Nephron progenitor cell (in vitro differentiated cells): ENCODE results near the gene GRK5.

Experiments
- DNase-seq: peaks from one replicate; pipeline ENCODE4 v3.0.0; 2021
- H3K27ac Mint-ChIP-seq: 2 replicates; pipeline ENCODE4 v1.8.0; 2021; ENCODE audit warnings: mild to moderate bottlenecking, moderate library complexity, mixed read lengths
- H3K27me3 Mint-ChIP-seq: 2 replicates; pipeline ENCODE4 v1.8.0; 2021; ENCODE audit warnings: mild to moderate bottlenecking, low read depth, mixed read lengths; ENCODE audit not compliant: poor library complexity
- H3K36me3 Mint-ChIP-seq: 2 replicates; pipeline ENCODE4 v1.8.0; 2021; ENCODE audit warnings: low read depth, mixed read lengths
- H3K4me1 Mint-ChIP-seq: 2 replicates; pipeline ENCODE4 v1.8.0; 2021; ENCODE audit warnings: mixed read lengths
- H3K4me3 Mint-ChIP-seq: 2 replicates; pipeline ENCODE4 v1.8.0; 2021; ENCODE audit warnings: mild to moderate bottlenecking, moderate library complexity, mixed read lengths
- H3K9me3 Mint-ChIP-seq: 2 replicates; pipeline ENCODE4 v1.8.0; 2021; ENCODE audit warnings: mild to moderate bottlenecking, moderate library complexity, mixed read lengths
- CTCF ChIP-seq: fragments of 200-600 bp; sonication (generic); IDR thresholded peaks from 2 replicates; pipeline ENCODE4 v1.5.0; 2021; ENCODE audit warnings: antibody characterized with exemption

Gene GRK5

DNA sequence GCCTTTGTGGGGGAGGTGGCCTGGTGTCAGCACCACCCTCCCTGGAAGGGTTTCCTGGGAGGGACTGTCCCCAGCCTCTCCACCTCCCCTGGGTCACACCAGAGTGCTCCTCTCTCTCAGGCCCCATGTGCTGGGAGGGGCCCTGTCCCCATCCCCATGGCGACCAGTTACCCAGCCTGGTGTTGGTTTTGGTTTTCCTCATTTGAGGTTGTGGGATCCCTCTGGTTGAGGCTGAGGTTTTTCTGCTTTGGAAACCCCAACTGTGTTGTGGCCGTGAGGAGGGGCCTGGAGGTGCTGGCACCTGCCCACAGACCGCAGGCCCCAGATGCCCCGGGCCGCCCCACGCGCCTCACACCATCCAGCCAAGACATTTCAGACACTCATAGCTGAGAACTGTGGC is 106.3 kb downstream of the GRK5 start:
- DNase-seq = no peak
- Mint-ChIP-seq H3K4me1 (peaks cover 89% of the 10 kb centered on the region), H3K27ac (no peak overlapping the region), H3K27me3 (peaks cover 8% of the 10 kb centered on the region), H3K36me3 (no peaks in the 10 kb centered on the region), H3K4me3 (no peak overlapping the region), H3K9me3 (no peaks in the 10 kb centered on the region)
- no peak for TF ChIP-seq CTCF

DNA sequence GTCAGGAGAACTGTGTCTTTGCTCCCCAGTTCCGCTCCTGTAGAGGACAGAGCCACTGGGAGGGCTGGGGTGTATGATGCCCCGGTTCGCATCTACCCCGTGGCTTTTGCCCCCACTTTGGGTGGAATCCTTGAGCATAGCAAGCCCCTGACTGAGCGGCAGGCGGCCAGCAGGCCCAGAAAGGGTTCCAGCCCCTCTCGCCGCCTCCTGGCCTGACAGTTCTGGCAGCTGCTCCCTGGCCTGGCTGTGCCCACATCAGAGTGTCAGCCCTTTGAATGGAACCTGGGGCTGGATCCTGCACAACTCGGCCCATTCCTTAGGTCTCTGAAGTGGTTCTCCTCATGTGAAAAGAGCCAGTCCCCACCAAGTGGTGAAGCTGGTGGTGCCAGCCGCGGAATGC is 106.7 kb downstream of the GRK5 start:
- H3K27ac Mint-ChIP-seq = no peak overlapping the region
- no peaks in the 10 kb centered on the region for H3K36me3 Mint-ChIP-seq
- DNase-seq = no peak
- peaks cover 9% of the 10 kb centered on the region for H3K27me3 Mint-ChIP-seq
- peaks cover 89% of the 10 kb centered on the region for H3K4me1 Mint-ChIP-seq
- H3K9me3 Mint-ChIP-seq = no peaks in the 10 kb centered on the region
- no peak overlapping the region for H3K4me3 Mint-ChIP-seq
- TF ChIP-seq CTCF = no peak

DNA sequence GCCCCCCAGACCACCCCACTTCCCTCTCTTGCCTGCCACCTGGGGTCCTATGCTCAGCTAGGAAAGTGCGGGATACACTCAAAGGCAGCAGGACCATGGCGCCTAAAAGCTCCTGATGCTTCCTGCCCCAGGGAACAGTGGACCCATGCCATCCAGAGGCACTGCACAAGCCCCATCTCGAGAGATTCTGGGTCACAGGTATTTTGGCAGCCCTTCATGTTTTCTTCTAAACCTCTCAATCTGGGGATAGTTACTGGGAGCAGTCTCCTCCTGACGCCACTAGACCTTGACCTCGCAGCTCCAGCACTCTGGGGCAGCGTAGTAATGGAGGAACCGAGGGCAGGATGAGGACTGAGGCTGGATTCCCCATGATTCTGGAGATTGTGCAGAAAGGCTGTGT is 107.1 kb downstream of the GRK5 start:
- Mint-ChIP-seq H3K27ac (no peak overlapping the region), H3K9me3 (no peaks in the 10 kb centered on the region), H3K36me3 (no peaks in the 10 kb centered on the region)

DNA sequence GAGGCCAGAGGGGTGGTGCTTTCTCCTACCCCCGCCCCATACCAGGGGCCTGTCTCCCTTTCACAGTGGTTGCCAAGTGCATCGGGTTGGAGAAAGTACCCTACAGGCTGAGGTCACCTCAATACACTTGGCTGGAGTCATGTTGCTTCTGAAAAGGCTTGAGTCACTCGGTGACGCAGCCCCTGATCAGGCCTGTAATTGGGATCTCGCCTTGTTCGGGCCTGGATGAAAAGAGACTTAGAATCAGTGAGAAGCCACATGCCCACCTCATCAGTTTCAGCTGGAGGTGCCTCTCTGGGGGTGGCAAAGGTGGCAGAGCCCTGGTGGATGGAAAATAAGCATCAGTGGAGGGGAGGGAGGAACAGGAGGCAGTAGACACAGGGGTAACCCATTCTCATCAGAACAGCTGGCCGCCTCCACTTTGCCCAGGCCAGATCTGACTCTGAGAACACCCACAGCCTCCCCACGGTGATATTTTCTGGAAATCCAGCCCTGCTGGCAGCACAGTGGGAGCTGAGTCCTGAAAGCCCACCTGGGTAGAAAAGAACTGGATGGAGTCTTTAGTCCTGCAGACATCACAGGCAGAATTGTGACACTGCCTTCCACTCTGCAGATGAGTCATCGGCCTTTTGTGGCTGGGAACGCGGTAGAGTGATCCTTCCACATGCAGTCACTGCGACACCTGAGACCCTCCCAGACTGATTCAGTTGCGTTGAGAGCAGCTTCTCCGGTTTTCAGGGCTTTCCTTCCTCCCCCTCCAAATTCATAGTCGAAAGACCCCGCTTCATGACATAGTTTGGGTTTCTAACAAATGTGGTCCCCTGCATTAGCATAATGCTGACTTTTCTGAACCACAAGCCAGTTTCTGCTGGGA is 108.0 kb downstream of the GRK5 start:
- peaks cover 4% of the 10 kb centered on the region for H3K36me3 Mint-ChIP-seq
- H3K4me1 Mint-ChIP-seq = peaks cover 89% of the 10 kb centered on the region
- H3K27ac Mint-ChIP-seq = peak overlapping the region; percentile 97
- H3K27me3 Mint-ChIP-seq = peaks cover 7% of the 10 kb centered on the region
- no peaks in the 10 kb centered on the region for H3K9me3 Mint-ChIP-seq
- no peak for TF ChIP-seq CTCF
- H3K4me3 Mint-ChIP-seq = peak overlapping the region; percentile 39
- peak; percentile 31 for DNase-seq

More for the DNA sequence above, 107.1 kb downstream of the GRK5 start:
- no peak for DNase-seq
- TF ChIP-seq CTCF = no peak
- peak overlapping the region; percentile 45 for H3K4me3 Mint-ChIP-seq
- peaks cover 7% of the 10 kb centered on the region for H3K27me3 Mint-ChIP-seq
- peaks cover 89% of the 10 kb centered on the region for H3K4me1 Mint-ChIP-seq

- TF ChIP-seq CTCF = no peak
- H3K27me3 Mint-ChIP-seq = peaks cover 7% of the 10 kb centered on the region
- H3K27ac Mint-ChIP-seq = peak overlapping the region; percentile 69
- no peak for DNase-seq
- peaks cover 10% of the 10 kb centered on the region for H3K36me3 Mint-ChIP-seq
- H3K9me3 Mint-ChIP-seq = peaks cover under 1% of the 10 kb centered on the region
- H3K4me1 Mint-ChIP-seq = peaks cover 89% of the 10 kb centered on the region
- no peak overlapping the region for H3K4me3 Mint-ChIP-seq
Observed at GRCh38 chr10:119316002-119316358, 108.6 kb downstream of the GRK5 start.

DNA sequence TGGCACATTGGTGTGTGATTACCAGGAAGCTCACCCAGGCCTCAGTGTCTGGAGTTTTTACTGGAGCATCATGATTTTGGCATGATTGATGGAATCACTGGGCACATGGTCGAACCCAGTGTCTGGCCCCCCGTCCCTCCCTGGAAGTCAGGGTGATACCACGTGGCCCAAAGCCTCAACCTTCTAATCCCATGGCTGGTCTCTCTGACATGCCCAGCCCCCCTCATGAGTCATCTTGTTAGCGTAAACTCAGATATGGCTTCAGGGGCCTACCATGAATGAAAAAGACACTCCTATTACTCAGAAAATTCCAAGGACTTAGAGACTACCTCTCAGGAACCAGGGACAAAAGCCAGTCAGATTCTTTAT is 109.3 kb downstream of the GRK5 start:
- no peak for DNase-seq
- Mint-ChIP-seq H3K9me3 (peaks cover 7% of the 10 kb centered on the region), H3K4me1 (peaks cover 91% of the 10 kb centered on the region), H3K4me3 (peak overlapping the region; percentile 37), H3K27me3 (peaks cover 4% of the 10 kb centered on the region), H3K36me3 (peaks cover 17% of the 10 kb centered on the region), H3K27ac (peak overlapping the region; percentile 98)
- TF ChIP-seq CTCF = no peak
